H7 (cell line): ENCODE results near the gene CFAP91. TPM values are rescaled to one million over a fixed set of nuclear protein-coding genes. Genes with fewer than 3 reads are reported as not detected.

Experiments
- DNase-seq: peaks from one replicate; pipeline ENCODE4 v3.0.0; 2012
- H3K27me3 ChIP-seq: 2 replicates; pipeline ENCODE4 v1.6.0; 2011; ENCODE audit warnings: mild to moderate bottlenecking, low read length; ENCODE audit not compliant: control insufficient read depth, insufficient read depth
- H3K36me3 ChIP-seq: replicated peaks from 2 replicates; pipeline ENCODE4 v1.5.1; 2011; ENCODE audit warnings: low read length; ENCODE audit not compliant: control insufficient read depth, insufficient read depth
- H3K4me3 ChIP-seq: 2 replicates; pipeline ENCODE4 v1.5.1; 2011; ENCODE audit warnings: low read depth, mild to moderate bottlenecking, control low read depth, low read length, moderate library complexity; ENCODE audit not compliant: insufficient read depth
- total RNA-seq: library from RNA; depleted of rRNA; stranded (reverse); fragments of >200 nt; shearing (Covaris generic); gene quantifications from 2 replicates; pipeline ENCODE4 v1.2.3, GENCODE V29; 2014; rRNA removed

Gene CFAP91
- 0.37 and 1.8 TPM in 2 replicates for total RNA-seq

DNA sequence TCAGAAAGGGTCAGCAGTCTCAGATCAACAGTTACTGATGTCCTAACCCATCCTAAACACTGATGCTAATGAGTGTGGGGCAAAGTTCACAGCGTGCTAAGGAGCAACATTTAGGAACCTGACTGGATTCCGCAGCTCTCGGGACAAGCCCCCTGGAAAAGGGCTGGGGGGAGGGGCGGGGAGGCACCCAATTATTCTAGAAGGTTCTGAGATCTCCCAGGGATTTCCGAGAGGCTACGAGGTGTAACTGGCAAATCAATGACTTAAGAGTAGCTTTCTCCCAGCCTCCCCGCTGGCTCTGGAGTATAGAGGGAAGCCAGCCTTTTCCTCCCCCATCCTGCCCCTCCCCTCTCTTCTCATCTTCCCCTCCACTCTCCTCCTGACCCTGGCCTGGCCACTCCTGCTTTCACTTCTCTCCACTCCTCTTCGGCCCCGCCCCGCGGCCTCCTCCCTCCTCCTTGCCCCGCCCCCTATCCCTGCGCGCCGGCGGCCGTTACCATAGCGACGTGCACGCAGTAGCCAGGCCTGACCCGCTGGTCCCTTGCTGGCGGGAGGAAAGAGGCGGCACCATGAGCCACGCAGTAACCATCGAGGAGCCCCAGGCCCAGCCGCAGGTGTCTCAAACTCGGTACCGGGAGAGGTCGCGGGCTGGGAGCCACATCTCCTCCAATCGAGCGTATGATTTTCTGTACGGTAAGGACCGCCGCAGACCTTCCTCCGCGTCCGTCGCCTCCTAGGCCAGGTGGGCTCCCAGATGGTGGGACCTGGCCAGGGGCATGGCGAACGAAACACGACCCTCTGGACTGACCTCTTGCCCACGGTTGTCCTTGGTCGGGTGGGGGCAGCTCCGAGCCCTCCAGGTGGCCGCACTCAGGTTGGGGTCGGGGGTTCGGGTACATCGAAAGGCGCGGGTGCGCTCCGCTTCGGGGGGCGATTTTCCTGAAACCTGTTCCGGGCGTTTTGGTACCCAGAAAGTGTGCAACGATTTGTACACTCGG is at the start of gene CFAP91:
Gene CFAP91 (plus strand): TSS at position 493 of the 998 bp plus-strand sequence. CDS start 77 bp downstream, at position 570.
- DNase-seq = peak; percentile 97
- no peaks in the 10 kb centered on the region for H3K36me3 ChIP-seq
- H3K27me3 ChIP-seq = peaks cover 14% of the 10 kb centered on the region
- H3K4me3 ChIP-seq = peak within 1 kb of the TSS; percentile 63

- Histone ChIP-seq H3K27me3 (no peaks in the 10 kb centered on the region), H3K36me3 (no peaks in the 10 kb centered on the region), H3K4me3 (no peak overlapping the region)
- no peak for DNase-seq
Measured at GRCh38 chr3:119653876-119654275, 48.9 kb upstream of the CFAP91 start.

DNA sequence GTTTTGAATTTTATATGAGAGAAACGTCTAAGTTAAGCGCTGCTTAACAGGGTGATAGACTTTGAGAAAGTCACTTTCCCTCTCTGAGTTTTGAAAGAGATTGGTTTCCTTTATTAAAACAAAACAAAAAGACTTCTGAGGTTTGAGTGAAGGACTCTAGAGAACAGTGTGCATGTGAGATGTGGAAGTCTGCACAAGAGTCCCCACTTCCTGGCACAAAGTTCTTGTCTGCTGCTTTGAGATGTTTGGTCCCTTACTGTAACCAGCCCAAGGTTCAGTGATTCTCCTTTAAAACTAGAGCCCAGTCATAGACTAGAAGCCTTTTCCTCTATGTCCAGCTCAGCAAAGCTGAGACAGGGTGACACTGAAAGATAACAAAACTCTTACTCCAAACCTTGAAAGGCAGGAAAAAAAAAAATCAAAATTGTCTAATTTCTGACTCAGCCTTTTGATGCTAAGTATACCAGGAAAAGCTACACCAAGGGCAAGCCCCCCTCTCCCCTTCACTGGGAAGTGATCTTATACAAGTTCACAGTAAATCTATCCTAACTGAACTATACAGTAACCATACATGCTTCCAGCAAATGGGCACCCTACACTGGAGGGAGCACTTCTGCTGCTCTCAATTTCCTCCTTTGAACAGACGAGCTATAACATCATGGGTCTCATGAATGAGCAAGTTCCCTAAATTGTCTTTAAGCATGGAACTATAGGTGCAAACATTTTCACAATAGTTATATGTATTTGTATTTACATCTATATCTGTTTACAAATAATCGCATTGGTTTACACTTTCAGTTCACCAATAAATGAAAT is 44.7 kb upstream of the CFAP91 start:
- no peaks in the 10 kb centered on the region for H3K36me3 ChIP-seq
- H3K27me3 ChIP-seq = no peaks in the 10 kb centered on the region
- DNase-seq = no peak
- no peak overlapping the region for H3K4me3 ChIP-seq

- no peaks in the 10 kb centered on the region for H3K27me3 ChIP-seq
- no peak overlapping the region for H3K4me3 ChIP-seq
- no peak for DNase-seq
- no peaks in the 10 kb centered on the region for H3K36me3 ChIP-seq
Measured at GRCh38 chr3:119658994-119659393, 43.8 kb upstream of the CFAP91 start.

GRCh38 chr3:119659606-119660291 is 43.1 kb upstream of the CFAP91 start:
- Histone ChIP-seq H3K36me3 (no peaks in the 10 kb centered on the region), H3K4me3 (no peak overlapping the region), H3K27me3 (no peaks in the 10 kb centered on the region)
- no peak for DNase-seq

GRCh38 chr3:119660474-119661440 is 42.1 kb upstream of the CFAP91 start, which contains the start of gene POPDC2:
POPDC2 (minus strand) TSS chr3:119660589; CDS start chr3:119660423, 166 bp downstream.
- no peaks in the 10 kb centered on the region for H3K27me3 ChIP-seq
- no peak within 1 kb of the TSS for H3K4me3 ChIP-seq
- no peaks in the 10 kb centered on the region for H3K36me3 ChIP-seq
- DNase-seq = no peak

- no peak overlapping the region for H3K4me3 ChIP-seq
- no peaks in the 10 kb centered on the region for H3K27me3 ChIP-seq
- DNase-seq = no peak
Measured at GRCh38 chr3:119662604-119663373, 40.0 kb upstream of the CFAP91 start.

GRCh38 chr3:119663885-119664284 is 38.9 kb upstream of the CFAP91 start:
- H3K4me3 ChIP-seq = no peak overlapping the region
- H3K36me3 ChIP-seq = no peaks in the 10 kb centered on the region
- H3K27me3 ChIP-seq = no peaks in the 10 kb centered on the region
- DNase-seq = no peak

More at GRCh38 chr3:119662604-119663373, 40.0 kb upstream of the CFAP91 start:
- H3K36me3 ChIP-seq = no peaks in the 10 kb centered on the region

DNA sequence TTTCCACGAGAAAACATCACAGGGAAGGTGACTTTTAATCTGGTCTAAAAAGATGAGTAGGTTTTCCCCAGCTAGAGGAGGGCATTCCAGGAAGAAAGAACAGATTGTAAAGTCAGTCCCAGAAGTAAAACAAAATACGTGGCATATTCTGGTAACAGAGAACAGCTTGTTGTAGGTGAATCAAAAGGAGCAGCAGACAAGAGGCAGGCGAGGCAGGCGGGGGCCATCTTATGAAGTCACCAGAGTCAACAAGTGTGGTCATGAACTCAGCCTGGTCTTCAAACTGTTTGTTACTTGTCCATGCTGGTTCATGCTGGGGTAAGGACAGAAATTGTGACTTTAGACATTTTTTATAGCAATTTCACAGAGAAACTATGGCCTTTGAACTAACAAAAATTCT is 38.5 kb upstream of the CFAP91 start:
- Histone ChIP-seq H3K27me3 (no peaks in the 10 kb centered on the region), H3K36me3 (no peaks in the 10 kb centered on the region), H3K4me3 (no peak overlapping the region)
- no peak for DNase-seq

GRCh38 chr3:119664850-119665379 is 37.9 kb upstream of the CFAP91 start:
- no peak for DNase-seq
- Histone ChIP-seq H3K4me3 (no peak overlapping the region), H3K36me3 (no peaks in the 10 kb centered on the region), H3K27me3 (no peaks in the 10 kb centered on the region)

- H3K36me3 ChIP-seq = no peaks in the 10 kb centered on the region; the same call in 1 of the 2 replicates
- no peak for DNase-seq
- no peaks in the 10 kb centered on the region for H3K27me3 ChIP-seq
- H3K4me3 ChIP-seq = no peak overlapping the region
Measured at GRCh38 chr3:119665954-119666559, 36.8 kb upstream of the CFAP91 start.

- DNase-seq = no peak
- Histone ChIP-seq H3K36me3 (peaks cover 7% of the 10 kb centered on the region), H3K4me3 (no peak overlapping the region), H3K27me3 (no peaks in the 10 kb centered on the region)
Measured at GRCh38 chr3:119669906-119670570, 32.8 kb upstream of the CFAP91 start.
